Activated T-cell treated with anti-CD3 and anti-CD28 coated beads for 1 hour (primary cell): ENCODE measurements around the gene CEP72.
A peak's percentile ranks its signal among the peaks of the same experiment; 100 is the strongest.
"Not testable (repeated sequence)": the region's sequence is repeated elsewhere in the genome, so short reads cannot be mapped to it uniquely, and the experiment has no call there.

Source experiments
- DNase-seq: peaks from one replicate; pipeline ENCODE4 v3.0.0-alpha.2; 2020; ENCODE audit warnings: low read depth

The CEP72 gene

DNA sequence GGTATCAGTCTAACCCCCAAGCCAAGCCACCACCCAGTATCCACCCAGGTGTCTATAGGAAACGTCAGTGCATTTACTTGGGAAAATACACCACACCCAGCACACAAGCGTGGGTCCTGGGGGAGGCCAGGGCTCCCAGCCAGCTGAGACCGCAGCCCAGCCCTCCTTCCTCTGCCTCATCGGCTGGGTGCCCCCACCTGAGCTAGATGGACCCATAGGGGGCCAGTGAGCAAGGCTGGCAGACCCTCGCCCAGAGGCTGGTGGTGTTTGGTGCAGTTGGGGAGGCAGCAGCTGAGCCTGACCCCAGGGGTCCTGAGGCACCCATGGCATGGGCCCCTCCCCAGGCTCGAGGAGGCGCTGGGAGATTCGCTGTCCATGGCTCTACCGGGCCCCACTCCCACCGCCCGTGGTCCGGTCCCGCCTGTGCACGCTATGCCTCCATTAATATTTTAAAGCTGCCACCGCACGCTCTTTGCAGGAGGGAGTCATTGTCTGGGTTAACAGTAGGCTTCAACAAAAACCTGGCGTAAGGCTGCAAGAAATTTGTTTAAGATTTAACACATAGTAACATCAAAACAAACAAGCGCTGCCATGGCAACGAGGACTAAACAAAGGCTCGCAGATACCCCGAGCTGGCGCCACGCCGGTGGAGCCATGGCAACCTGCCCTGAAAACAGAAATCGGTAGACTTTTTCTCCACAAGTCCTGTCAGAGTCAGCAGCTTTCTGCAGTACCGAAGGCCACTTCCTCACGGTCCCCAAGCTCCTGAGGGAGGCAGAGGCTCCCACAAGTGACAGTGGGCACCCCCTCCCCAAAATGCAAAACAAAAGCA lies 60.4 kb downstream of the CEP72 start:
- DNase-seq = peak; percentile 64

DNA sequence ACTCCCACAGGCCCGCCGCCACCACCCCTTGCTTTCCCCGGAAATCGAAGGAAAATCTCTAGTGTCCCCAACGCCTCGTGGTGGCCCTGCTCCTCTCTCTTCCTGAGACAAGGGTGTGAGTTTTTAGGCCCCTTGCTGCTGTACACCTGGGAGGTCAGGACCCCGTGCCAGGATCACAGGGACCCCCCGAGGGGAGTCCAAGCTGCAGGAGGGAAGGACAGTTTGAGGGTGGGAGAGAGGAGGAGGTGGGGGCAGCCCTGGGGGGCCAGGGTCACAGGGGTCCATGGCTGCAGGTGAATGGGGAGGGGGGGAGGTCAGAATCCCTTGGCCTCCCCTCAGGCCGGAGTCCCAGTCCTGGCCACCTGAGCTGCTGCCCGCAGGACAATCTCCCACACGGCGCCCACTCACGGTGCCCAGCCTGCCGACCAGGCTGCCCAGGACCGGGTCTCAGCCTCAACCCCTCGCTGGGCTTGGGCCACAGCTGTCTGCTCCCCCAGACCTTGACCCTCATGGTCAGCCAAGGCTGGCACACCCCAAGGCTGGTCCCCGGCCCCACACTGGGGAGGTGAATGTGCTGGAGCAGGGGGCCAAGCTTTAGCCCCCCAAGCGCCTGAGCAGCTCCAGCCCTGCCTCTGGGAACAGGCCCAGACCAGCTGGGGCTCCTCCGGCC lies 61.2 kb downstream of the CEP72 start:
- no peak for DNase-seq

DNA sequence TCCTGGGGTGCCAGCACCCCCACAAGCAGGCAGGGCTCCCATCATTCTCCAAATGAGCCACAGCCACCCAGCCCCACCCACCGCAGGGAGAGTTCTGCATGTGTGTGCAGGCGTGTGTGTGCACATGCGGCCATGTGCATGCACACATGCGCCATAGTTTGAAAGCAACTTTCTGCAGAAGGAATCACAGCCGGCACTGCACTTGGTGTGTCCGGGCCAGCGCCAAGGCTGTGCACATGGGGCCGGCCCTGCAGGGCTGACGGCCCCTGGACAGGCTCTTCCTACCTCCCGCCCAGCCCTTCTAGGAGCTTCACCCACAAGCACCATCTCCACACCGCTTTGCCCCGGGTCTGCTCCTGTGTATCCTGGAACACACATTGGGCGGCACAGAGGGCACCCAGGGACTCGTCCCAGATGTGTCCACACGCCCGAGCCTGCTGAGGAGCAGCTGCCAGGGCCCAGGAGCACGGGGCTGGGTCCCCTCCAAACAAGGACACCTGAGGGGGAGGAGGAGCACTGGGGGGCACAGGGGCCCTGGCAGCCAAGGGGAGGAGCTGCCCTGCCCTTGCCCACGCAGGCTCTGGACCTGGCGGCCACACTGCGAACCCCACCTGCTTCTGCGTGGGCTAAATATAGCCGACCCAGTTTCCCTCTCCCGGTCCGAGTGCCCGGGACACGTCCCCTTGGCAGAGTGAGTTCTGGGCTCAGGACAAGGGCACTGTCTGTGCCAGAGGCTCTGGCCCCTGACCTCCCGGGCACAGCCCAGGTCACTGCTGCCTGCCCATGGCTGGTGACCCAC lies 61.9 kb downstream of the CEP72 start:
- no peak for DNase-seq

GRCh38 chr5:674630-675011 lies 62.5 kb downstream of the CEP72 start:
- DNase-seq = no peak

DNA sequence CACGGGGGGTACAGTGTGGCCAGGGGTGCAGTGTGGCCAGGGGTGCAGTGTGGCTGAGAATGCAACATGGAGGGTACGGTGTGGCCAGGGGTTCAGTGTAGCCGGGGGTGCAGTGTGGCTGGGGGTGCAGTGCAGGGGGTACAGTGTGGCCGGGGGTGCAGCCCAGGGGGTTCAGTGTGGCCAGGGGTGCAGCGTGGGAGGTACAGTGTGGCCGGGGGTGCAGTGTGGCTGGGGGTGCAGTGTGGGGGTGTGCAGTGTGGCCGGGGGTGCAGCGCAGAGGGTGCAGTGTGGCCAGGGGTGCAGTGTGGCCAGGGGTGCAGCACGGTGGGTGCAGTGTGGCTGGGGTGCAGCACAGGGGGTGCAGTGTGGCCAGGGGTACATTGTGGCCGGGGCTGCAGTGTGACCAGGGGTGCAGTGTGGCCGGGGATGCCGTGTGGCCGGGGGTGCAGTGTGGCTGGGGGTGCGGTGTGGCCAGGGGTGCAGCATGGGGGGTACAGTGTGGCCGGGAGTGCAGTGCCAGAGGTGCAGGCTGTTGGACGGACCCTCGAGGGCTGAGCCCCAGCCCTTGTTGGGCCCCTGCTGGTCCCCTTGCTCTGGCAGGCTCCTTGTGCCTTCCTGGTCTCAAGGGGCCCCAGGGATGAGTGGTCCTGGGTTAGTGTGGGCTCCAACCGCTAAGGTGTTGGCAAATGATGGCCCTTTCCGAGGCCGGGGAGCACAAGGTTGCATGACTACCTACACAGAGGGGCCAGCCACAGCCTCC lies 63.2 kb downstream of the CEP72 start:
- no peak for DNase-seq

DNA sequence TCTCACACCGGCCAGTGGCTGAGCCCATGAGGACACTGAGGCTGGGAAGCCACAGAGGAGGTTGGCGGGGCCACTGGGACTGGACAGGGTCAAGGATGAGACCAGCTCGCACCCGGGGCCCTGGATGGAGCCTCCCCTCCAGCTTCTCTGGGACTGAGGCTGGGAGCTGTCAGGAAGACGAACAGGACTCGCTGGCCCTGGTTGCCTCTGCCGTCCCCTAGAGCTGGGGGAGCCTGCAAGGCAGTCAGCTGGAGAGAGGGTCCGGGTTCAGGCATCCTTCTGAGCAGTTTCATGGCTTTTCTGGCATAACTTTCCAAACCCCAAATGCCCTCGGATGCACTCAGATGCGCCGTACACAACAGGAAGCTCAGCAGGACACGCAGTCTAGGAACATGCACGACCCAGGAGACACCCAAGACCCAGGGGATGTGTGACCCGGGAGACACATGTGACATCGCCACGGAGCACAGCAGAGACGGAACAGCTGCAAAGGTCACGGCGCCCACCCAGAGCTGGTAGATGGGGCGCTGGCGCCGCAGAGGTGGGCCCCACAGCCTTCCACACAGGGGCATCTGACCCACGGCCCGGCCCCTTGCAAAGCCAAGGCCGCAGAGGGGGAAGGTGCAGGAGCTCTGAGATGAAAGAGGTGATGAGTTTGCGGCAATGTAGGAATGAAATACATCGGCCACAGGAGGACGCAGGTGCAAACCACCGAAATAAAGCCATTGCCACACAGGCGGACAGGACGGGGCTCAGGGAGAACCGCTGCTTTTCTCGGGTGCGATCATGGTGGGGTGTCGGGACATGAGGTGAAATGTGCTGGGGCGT lies 63.9 kb downstream of the CEP72 start:
- no peak for DNase-seq

- DNase-seq = no peak
Observed at GRCh38 chr5:676699-677076, 64.5 kb downstream of the CEP72 start.

- no peak for DNase-seq
Observed at GRCh38 chr5:677131-678101, 65.3 kb downstream of the CEP72 start.

DNA sequence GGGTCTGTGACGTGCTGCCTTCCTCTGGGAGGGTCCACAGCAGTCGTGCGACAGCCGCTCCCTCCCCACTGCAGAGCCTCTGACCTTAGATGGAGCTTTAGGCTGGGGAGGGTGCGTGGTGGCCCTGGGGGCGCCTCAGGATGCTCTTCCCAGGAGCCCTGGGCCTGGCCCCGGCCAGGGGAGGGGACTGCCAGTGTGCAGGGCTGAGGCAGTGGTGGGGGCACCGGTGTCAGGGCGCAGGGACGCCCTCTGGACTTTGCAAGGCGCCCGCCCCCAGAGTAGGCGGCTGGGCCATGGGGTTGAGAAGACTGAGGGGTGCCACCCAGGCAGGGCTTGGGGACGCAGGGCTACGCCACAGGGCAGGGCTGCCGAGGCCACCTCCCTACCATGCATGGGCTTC lies 66.4 kb downstream of the CEP72 start:
- not testable (repeated sequence) for DNase-seq

DNA sequence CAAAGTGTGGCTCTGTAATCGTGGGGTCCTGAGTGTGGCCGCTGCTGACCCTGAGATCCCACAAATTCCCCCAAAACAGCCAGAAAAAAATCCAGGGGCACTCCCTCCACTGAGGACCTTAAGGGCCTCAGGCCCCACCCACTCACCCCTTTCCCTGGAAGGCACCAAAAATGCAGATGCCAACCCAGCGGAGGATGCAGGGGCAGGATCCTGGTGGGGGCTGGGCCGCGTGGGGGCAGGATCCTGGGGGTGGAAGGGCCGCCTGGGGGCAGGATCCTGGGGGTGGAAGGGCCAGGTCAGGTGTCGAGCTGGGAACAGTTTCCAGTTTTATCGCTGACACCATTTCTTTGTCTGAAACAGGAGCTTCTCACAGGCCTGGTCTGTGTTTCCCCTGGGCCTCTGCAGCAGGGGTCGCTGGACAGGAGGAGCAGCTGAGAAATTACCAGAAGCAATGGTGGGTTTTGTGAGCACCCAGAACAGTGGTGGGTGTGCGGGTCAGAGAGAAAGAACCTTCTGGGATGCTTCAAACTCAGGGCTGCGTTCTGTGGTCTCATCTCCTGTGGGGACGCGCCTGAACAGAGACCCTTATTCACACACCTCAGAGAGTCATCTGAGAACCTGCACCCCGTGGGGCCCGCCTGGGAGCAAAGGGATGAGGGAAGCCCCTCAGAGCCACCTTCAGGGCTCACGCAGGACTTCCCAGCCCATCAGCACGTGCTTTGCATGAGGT lies 67.2 kb downstream of the CEP72 start:
- DNase-seq = not testable (repeated sequence)

DNA sequence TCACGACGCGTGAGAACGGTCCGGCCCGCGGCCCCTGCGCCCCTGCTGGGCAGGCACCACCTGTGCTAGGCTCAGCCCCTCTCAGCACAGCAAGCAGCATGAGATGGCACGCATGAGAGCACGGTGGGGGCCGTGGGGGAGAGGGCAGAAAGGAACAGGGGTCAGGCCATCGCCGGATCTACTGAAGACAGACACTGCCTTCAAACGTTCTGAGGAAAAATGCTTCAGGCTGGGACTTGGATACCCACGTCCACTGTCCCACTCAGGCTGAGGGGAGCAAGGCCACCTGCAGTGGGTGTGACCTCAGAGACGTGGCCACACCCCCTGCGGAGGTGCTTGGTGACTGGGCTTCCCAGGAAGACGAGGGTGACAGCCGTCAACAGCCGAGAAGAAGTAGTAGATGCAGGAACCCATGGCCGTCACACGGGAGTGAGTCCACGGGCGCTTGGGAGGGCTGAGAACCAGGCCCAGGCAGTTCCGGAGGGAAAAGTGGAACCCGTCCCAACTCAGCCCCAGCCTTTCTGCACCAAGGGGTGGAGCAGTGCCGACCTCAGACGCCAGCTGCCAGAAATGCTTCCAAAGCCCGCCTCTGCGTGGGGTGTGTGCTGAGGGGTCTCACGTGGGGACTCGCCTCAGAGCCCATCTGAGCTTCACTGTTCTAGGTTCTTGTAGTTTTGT lies 68.1 kb downstream of the CEP72 start:
- not testable (repeated sequence) for DNase-seq

GRCh38 chr5:680836-681235 lies 68.7 kb downstream of the CEP72 start:
- not testable (repeated sequence) for DNase-seq

DNA sequence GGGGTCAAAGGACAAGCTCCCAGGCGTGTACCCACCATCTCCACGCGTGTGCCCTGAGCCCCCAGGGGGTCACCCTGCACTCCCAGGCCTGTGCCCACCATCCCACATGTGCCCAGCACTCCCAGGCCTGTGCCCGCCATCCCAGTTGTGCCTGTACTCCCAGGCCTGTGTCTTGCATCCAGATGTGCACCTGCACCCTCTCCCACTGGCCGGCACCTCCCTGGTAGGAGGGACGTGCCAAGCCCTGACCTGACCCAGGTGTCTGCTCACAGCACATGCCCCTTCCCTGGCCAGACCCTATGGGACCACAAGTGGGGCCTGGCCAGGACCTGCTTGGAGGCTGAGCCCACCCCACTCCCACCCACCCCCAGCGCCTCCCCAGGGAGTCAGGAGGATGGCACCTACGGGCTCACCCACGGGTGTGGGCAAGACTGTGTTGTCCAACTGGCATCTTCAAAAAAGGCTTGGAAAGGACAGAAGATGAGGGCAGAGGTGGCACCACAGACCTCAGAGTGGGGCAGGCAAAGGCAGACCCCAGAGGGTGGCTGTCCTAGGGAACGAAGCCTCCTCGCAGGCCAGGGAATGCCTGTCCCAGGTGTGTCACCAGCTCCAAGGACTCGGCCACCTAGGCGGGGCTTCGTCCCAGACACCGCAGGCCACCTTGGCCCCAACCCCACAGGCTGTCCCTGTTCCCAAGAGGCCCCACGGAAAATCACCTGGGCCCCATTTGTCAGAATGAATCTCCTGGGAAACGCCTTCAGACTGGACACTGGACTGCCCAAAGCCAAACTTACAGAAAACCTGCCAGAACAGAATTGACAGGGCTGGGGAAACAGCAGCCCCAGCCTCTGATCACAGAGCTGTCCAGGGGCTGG lies 69.4 kb downstream of the CEP72 start:
- DNase-seq = not testable (repeated sequence)

- DNase-seq = not testable (repeated sequence)
Observed at GRCh38 chr5:682216-682615, 70.1 kb downstream of the CEP72 start.

GRCh38 chr5:682651-683358 lies 70.7 kb downstream of the CEP72 start:
- DNase-seq = not testable (repeated sequence)

GRCh38 chr5:683551-684481 lies 71.7 kb downstream of the CEP72 start:
- DNase-seq = no peak
